Natural killer cell (primary cell): ENCODE measurements around the gene NHERF1. TPM values are rescaled to one million over a fixed set of nuclear protein-coding genes. Genes with fewer than 3 reads are reported as not detected.

Experiments
- ATAC-seq, 3 donors: fragments of 150-1000 bp in 2 of 3; fragments of 200-7000 bp in 1 of 3; cut with Tn5 transposase; 1 replicate in 1 of 3; 2 replicates in 2 of 3; pipeline ENCODE4 v1.10.0; 2021; ENCODE audit warnings: mild to moderate bottlenecking in 2 of 3, moderate library complexity in 2 of 3
- DNase-seq, 2 donors: peaks; one replicate each; pipeline versions ENCODE4 v3.0.0 to v3.0.0-alpha.2; 2013 to 2021; ENCODE audit warnings: mixed read lengths in 1 of 2
- H3K27ac ChIP-seq: one replicate; pipeline ENCODE4 v1.5.1; 2013; ENCODE audit warnings: mild to moderate bottlenecking, low read length
- H3K27me3 ChIP-seq: one replicate; pipeline ENCODE4 v1.6.1; 2013; ENCODE audit warnings: low read length; ENCODE audit not compliant: control insufficient read depth, insufficient read depth
- H3K36me3 ChIP-seq: one replicate; pipeline ENCODE4 v1.6.1; 2013; ENCODE audit warnings: low read length; ENCODE audit not compliant: control insufficient read depth, insufficient read depth
- H3K4me1 ChIP-seq: one replicate; pipeline ENCODE4 v1.6.1; 2013; ENCODE audit warnings: low read length; ENCODE audit not compliant: control insufficient read depth, insufficient read depth
- H3K4me3 ChIP-seq: one replicate; pipeline ENCODE4 v1.5.1; 2013; ENCODE audit warnings: low read length
- H3K9me3 ChIP-seq: one replicate; pipeline ENCODE4 v1.6.1; 2013; ENCODE audit warnings: low read length; ENCODE audit not compliant: control insufficient read depth, insufficient read depth
- H3K27ac Mint-ChIP-seq, 2 donors: one replicate each; pipeline ENCODE4 v1.8.0; 2022; ENCODE audit warnings: mild to moderate bottlenecking in 2 of 2, mixed read lengths in 2 of 2, moderate library complexity in 1 of 2
- H3K27me3 Mint-ChIP-seq, 2 donors: one replicate each; pipeline ENCODE4 v1.8.0; 2022; ENCODE audit warnings: low read depth in 2 of 2, mixed read lengths in 2 of 2
- H3K36me3 Mint-ChIP-seq: one replicate; pipeline ENCODE4 v1.8.0; 2022; ENCODE audit warnings: mixed read lengths
- H3K4me1 Mint-ChIP-seq, 2 donors: one replicate each; pipeline ENCODE4 v1.8.0; 2022; ENCODE audit warnings: mixed read lengths in 2 of 2
- H3K4me3 Mint-ChIP-seq: one replicate; pipeline ENCODE4 v1.8.0; 2022; ENCODE audit warnings: mild to moderate bottlenecking, moderate library complexity, mixed read lengths
- H3K9me3 Mint-ChIP-seq, 2 donors: one replicate each; pipeline ENCODE4 v1.8.0; 2022; ENCODE audit warnings: mixed read lengths in 2 of 2
- WGBS: methylation state at CpG from one replicate; pipeline ENCODE4 v1.1.7; 2013; ENCODE audit warnings: missing lambda C conversion rate; ENCODE audit not compliant: insufficient coverage; 5-methylcytosine and 5-hydroxymethylcytosine counted together
- intact Hi-C: fragments of 100-400 bp; cut with micrococcal nuclease; formaldehyde crosslinking; loops from one replicate; pipeline ENCODE4 v1.14.2; 2022
- total RNA-seq, 4 donors: library from RNA; stranded (reverse); fragments of 120-200 nt in 1 of 4; gene quantifications; one replicate each; pipeline versions ENCODE4 v1.2.3 to v1.2.4, GENCODE V29; 2013 to 2022
- TF ChIP-seq, protein P1 (sequence below): fragments of 200-600 bp; IDR thresholded peaks from one replicate; pipeline ENCODE4 v1.8.0; 2022; ENCODE audit warnings: antibody characterized with exemption

Gene NHERF1
- total RNA-seq, 3 donors from 2014 or later (not counting 1 experiment from before 2014, with no cell fraction given), result 323 to 372 (median 362) TPM

DNA sequence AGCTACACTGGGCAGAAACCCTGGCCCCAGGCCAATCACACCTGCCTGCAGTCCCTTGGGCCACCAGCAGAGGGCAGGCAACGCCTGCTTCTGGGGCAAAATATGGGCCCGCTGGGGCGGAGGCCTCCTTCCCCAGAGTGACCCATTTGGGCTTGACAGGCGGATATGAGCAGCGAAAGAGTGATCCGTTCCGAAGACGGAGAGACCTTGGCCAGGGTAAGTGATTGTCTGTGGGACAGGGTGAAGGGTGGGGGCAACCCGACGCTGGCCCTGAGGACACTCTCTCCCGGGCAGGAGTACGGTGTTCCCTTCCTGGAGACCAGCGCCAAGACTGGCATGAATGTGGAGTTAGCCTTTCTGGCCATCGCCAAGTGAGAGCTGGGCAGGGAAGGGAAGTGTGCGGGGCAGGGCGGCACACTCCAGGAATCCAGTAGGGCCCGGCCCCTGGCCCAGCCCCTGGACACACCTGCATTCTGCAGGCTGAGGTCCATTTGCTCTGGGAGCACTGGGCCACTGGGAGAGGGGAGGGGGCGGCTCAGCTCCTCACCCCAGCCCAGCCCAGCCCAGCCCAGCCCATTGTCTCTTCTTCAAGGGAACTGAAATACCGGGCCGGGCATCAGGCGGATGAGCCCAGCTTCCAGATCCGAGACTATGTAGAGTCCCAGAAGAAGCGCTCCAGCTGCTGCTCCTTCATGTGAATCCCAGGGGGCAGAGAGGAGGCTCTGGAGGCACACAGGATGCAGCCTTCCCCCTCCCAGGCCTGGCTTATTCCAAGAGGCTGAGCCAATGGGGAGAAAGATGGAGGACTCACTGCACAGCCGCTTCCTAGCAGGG lies 3.5 kb upstream of the NHERF1 start:
- Histone ChIP-seq H3K4me1 (peaks cover 79% of the 10 kb centered on the region), H3K36me3 (peaks cover 17% of the 10 kb centered on the region), H3K27me3 (no peaks in the 10 kb centered on the region), H3K4me3 (no peak overlapping the region), H3K9me3 (no peaks in the 10 kb centered on the region), H3K27ac (no peak overlapping the region)
- H3K27me3 Mint-ChIP-seq, result no peaks in the 10 kb centered on the region
- TF ChIP-seq, protein P1, sequence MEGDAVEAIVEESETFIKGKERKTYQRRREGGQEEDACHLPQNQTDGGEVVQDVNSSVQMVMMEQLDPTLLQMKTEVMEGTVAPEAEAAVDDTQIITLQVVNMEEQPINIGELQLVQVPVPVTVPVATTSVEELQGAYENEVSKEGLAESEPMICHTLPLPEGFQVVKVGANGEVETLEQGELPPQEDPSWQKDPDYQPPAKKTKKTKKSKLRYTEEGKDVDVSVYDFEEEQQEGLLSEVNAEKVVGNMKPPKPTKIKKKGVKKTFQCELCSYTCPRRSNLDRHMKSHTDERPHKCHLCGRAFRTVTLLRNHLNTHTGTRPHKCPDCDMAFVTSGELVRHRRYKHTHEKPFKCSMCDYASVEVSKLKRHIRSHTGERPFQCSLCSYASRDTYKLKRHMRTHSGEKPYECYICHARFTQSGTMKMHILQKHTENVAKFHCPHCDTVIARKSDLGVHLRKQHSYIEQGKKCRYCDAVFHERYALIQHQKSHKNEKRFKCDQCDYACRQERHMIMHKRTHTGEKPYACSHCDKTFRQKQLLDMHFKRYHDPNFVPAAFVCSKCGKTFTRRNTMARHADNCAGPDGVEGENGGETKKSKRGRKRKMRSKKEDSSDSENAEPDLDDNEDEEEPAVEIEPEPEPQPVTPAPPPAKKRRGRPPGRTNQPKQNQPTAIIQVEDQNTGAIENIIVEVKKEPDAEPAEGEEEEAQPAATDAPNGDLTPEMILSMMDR, result peak; percentile 100
- no peaks in the 10 kb centered on the region for H3K36me3 Mint-ChIP-seq
- peak; percentile 88 to 89 for DNase-seq
- peak; percentile 39 to 64 (median 49) for ATAC-seq
- WGBS, result 53% methylated on average over 24 of the region's 24 CpGs
- no peaks in the 10 kb centered on the region for H3K9me3 Mint-ChIP-seq
- H3K27ac Mint-ChIP-seq, result peak overlapping the region; percentile 90 to 93
- peak overlapping the region; percentile 80 for H3K4me3 Mint-ChIP-seq
- intact Hi-C loops, result loop anchor here (1.0 to 2.0 kb wide), 4 partner anchors 25 to 120 kb away; no protein-coding TSS in a partner anchor
- H3K4me1 Mint-ChIP-seq, result peaks cover 51 to 70% of the 10 kb centered on the region in 2 donors

DNA sequence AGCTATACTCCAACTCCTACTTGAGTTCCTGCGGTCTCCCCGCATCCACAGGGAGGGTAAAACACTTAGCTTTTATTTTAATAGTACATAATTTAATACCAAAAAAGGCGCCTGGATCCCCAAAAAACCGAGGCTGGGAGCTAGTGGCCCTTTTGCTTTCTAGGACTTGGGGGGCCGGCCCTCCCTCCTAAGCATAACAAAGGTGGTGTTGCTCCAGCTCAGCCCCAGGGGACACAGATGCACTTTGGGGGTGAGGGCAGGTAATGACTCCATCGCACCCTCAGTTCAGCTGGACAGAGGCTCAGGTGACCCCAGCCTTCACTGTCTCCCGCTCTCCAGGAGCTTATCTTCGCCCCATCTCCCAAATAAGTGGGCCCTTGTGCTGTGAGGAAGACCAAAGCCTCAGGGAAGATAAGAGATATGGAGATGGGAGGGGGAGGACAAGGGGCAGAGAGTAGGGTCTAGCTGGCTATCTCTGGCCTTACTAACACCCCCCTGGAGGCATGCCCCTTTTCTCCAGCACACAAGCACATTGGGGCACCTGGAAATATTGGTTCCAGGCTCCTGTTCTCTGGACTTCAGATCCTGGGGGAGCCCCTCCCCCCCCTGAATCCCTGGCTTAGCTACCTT lies 2.8 kb upstream of the NHERF1 start:
- ATAC-seq, result no peak
- H3K36me3 Mint-ChIP-seq, result no peaks in the 10 kb centered on the region
- DNase-seq, result no peak
- Histone ChIP-seq H3K9me3 (no peaks in the 10 kb centered on the region), H3K4me3 (no peak overlapping the region), H3K27me3 (no peaks in the 10 kb centered on the region), H3K27ac (no peak overlapping the region), H3K36me3 (peaks cover 17% of the 10 kb centered on the region), H3K4me1 (peaks cover 79% of the 10 kb centered on the region)
- H3K4me3 Mint-ChIP-seq, result no peak overlapping the region
- peaks cover 49 to 70% of the 10 kb centered on the region in 2 donors for H3K4me1 Mint-ChIP-seq
- TF ChIP-seq, protein P1, result no peak
- no peaks in the 10 kb centered on the region for H3K9me3 Mint-ChIP-seq
- H3K27me3 Mint-ChIP-seq, result no peaks in the 10 kb centered on the region
- intact Hi-C loops, result loop anchor here (2.0 kb wide), 1 partner anchor 89 kb away; no protein-coding TSS in a partner anchor
- H3K27ac Mint-ChIP-seq, result no peak overlapping the region
- 93% methylated on average over 5 of the region's 8 CpGs for WGBS

DNA sequence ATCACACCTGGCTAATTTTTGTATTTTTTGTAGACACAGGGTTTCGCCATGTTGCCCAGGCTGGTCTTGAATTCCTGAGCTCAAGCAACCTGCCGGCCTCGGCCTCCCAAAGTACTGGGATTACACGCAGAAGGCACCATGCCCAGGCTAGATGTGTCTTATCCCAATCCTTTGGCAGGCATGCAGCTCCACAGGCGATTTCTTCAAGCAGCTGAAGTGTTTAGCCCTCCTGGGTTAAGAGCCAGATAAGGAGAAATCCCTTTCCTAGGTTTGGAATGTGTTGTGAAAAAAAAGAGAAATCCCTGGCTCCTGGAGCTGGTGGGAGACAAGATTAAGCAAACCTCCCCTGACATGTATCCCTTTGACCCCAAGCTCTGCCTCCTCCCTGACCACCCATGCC lies 2.1 kb upstream of the NHERF1 start:
- 96% methylated on average over 5 of the region's 5 CpGs for WGBS
- Mint-ChIP-seq H3K9me3 (no peaks in the 10 kb centered on the region), H3K4me1 (peaks cover 51 to 70% of the 10 kb centered on the region in 2 donors), H3K27ac (peak overlapping the region in 1 of 2 donors; percentile 52), H3K4me3 (no peak overlapping the region), H3K36me3 (no peaks in the 10 kb centered on the region), H3K27me3 (no peaks in the 10 kb centered on the region)
- ATAC-seq (no peak), DNase-seq (no peak)
- H3K4me1 ChIP-seq, result peaks cover 79% of the 10 kb centered on the region
- no peaks in the 10 kb centered on the region for H3K27me3 ChIP-seq
- intact Hi-C loops, result no loop called here
- H3K36me3 ChIP-seq, result peaks cover 13% of the 10 kb centered on the region
- TF ChIP-seq, protein P1, result no peak
- H3K4me3 ChIP-seq, result no peak overlapping the region
- no peaks in the 10 kb centered on the region for H3K9me3 ChIP-seq
- no peak overlapping the region for H3K27ac ChIP-seq
